K562 (cell line): ENCODE measurements around the gene SPATA33. TPM values are rescaled to one million over a fixed set of nuclear protein-coding genes. Genes with fewer than 3 reads are reported as not detected.

Experiments used
- CREB5 ChIP-seq: fragments of 250-450 bp; sonication (Bioruptor Pico); IDR thresholded peaks from 2 replicates; pipeline ENCODE4 v1.5.0; 2020; ENCODE audit warnings: mild to moderate bottlenecking
- ETS2 ChIP-seq: IDR thresholded peaks from 2 replicates; pipeline ENCODE4 v1.6.1; 2016; ENCODE audit warnings: borderline replicate concordance, missing genetic modification characterization, mild to moderate bottlenecking, moderate library complexity, missing compliant biosample characterization; ENCODE audit not compliant: poor library complexity, severe bottlenecking
- FOSL1 ChIP-seq: fragments of 200-800 bp; sonication (Bioruptor generic); conservative IDR thresholded peaks from 2 replicates; pipeline ENCODE4 v1.6.1; 2016; ENCODE audit warnings: missing genetic modification characterization, missing compliant biosample characterization
- GABPA ChIP-seq: fragments of 200-800 bp; sonication (Bioruptor generic); conservative IDR thresholded peaks from 2 replicates; pipeline ENCODE4 v1.6.1; 2016; ENCODE audit warnings: low read depth, missing genetic modification characterization, missing compliant biosample characterization
- HDAC2 ChIP-seq: fragments of 450-650 bp; IDR thresholded peaks from 2 replicates; pipeline ENCODE4 v1.6.1; 2016; ENCODE audit warnings: mild to moderate bottlenecking
- HDAC6 ChIP-seq: IDR thresholded peaks from 2 replicates; pipeline ENCODE4 v1.6.1; 2012; ENCODE audit warnings: low read depth, mild to moderate bottlenecking, control low read depth, inconsistent platforms, low read length, moderate library complexity
- HMGXB4 ChIP-seq: sonication (generic); formaldehyde crosslinking; IDR thresholded peaks from 2 replicates; pipeline ENCODE4 v1.8.1; 2023; ENCODE audit warnings: mild to moderate bottlenecking, missing genetic modification reagents
- LCOR ChIP-seq: sonication (generic); formaldehyde crosslinking; IDR thresholded peaks from 2 replicates; pipeline ENCODE4 v1.8.0; 2022; ENCODE audit warnings: mild to moderate bottlenecking, missing genetic modification reagents
- NBN ChIP-seq: fragments of 450-650 bp; IDR thresholded peaks from 2 replicates; pipeline ENCODE4 v1.6.1; 2016; ENCODE audit warnings: low read depth, mild to moderate bottlenecking
- NR3C1 ChIP-seq: sonication (generic); formaldehyde crosslinking; IDR thresholded peaks from 2 replicates; pipeline ENCODE4 v1.8.1; 2022; ENCODE audit warnings: missing genetic modification reagents
- PHF8 ChIP-seq: fragments of 200-600 bp; sonication (generic); IDR thresholded peaks from 2 replicates; pipeline ENCODE4 v1.6.1; 2012; ENCODE audit warnings: mixed run types, mild to moderate bottlenecking, inconsistent platforms, low read length, moderate library complexity, borderline replicate concordance
- POLR2H ChIP-seq: IDR thresholded peaks from 2 replicates; pipeline ENCODE4 v1.6.1; 2016; ENCODE audit warnings: missing genetic modification characterization, low read depth, mild to moderate bottlenecking, control low read depth, missing compliant biosample characterization, moderate library complexity
- RBBP5 ChIP-seq: fragments of 200-600 bp; sonication (generic); IDR thresholded peaks from 2 replicates; pipeline ENCODE4 v1.6.1; 2012; ENCODE audit warnings: borderline replicate concordance, mild to moderate bottlenecking, low read length, control low read depth, inconsistent platforms; ENCODE audit not compliant: insufficient read depth, poor library complexity, severe bottlenecking
- SRSF1 ChIP-seq: fragments of 200-400 bp; formaldehyde crosslinking; IDR thresholded peaks from 2 replicates; pipeline ENCODE4 v1.6.1; 2017; ENCODE audit warnings: mild to moderate bottlenecking, low read depth, low read length, moderate library complexity
- VEZF1 ChIP-seq: fragments of 200-800 bp; sonication (Bioruptor generic); IDR thresholded peaks from 2 replicates; pipeline ENCODE4 v1.6.1; 2017; ENCODE audit warnings: missing genetic modification characterization, missing compliant biosample characterization
- ZBTB1 ChIP-seq: sonication (generic); formaldehyde crosslinking; IDR thresholded peaks from 2 replicates; pipeline ENCODE4 v1.8.1; 2023; ENCODE audit warnings: missing genetic modification reagents, low read depth, mild to moderate bottlenecking, borderline replicate concordance
- ZHX1 ChIP-seq: fragments of 150-350 bp; conservative IDR thresholded peaks from 2 replicates; pipeline ENCODE4 v1.6.1; 2014; ENCODE audit warnings: low read length
- ZNF175 ChIP-seq: fragments of 200-800 bp; sonication (Bioruptor generic); IDR thresholded peaks from 2 replicates; pipeline ENCODE4 v1.6.1; 2016; ENCODE audit warnings: low read depth, mild to moderate bottlenecking, missing genetic modification characterization, missing compliant biosample characterization
- ZNF717 ChIP-seq: fragments of 250-450 bp; sonication (Bioruptor Pico); IDR thresholded peaks from 2 replicates; pipeline ENCODE4 v1.5.0; 2021
- polyA plus RNA-seq, 8 experiments: library from polyadenylated mRNA; depleted of rRNA in 4 of 8; stranded (reverse) in 5 of 8; unstranded in 3 of 8; fragments of >200 nt; fragmentation: Nextera tagmentation in 2 of 8; fragmentation: Illumina TruSeq in 1 of 8; extraction: Ambion mirVana in 2 of 8; extraction: Trizol in 1 of 8; gene quantifications; 2 replicates each; pipeline versions ENCODE4 v1.2.1 to v1.2.3, GENCODE V29; 2011 to 2014; ENCODE audit warnings: inconsistent platforms in 1 of 8, missing spikeins in 1 of 8
- total RNA-seq, 7 experiments: library from RNA; depleted of rRNA in 6 of 7; stranded (reverse); fragments of >200 nt in 6 of 7; fragmentation: Illumina TruSeq in 2 of 7; extraction: Trizol in 2 of 7; gene quantifications; 2 replicates each; pipeline versions ENCODE4 v1.2.1 to v1.2.3, GENCODE V29; 2011 to 2021; ENCODE audit warnings: low replicate concordance in 1 of 7

SPATA33 gene
- total and polyA plus RNA-seq, 9 of the 15 experiments (the other 6 are each of a cell fraction or from before 2014, with no cell fraction given) = 4.0 to 20.0 (median 11.8) TPM

- TF ChIP-seq VEZF1 = peak; percentile 69
- TF ChIP-seq GABPA (tag) = peak; percentile 81
- no peak; the same call in 1 of the 2 replicates for TF ChIP-seq ZBTB1
- TF ChIP-seq RBBP5 = no peak
- TF ChIP-seq NR3C1 (CRISPR knock-in tag) = no peak
- no peak; the same call in 1 of the 2 replicates for TF ChIP-seq NBN
- TF ChIP-seq CREB5 = no peak
- no peak for TF ChIP-seq HDAC6
- TF ChIP-seq LCOR (CRISPR knock-in tag) = peak; percentile 68; the same call in 1 of the 2 replicates
- TF ChIP-seq ZNF717 (CRISPR knock-in tag) = no peak
- no peak for TF ChIP-seq HMGXB4 (CRISPR knock-in tag)
- no peak for TF ChIP-seq FOSL1 (tag)
- peak; percentile 66; the same call in 1 of the 2 replicates for TF ChIP-seq PHF8
- no peak for TF ChIP-seq SRSF1
- no peak for TF ChIP-seq ZNF175
- TF ChIP-seq HDAC2 = peak; percentile 50; the same call in 1 of the 2 replicates
- no peak for TF ChIP-seq ETS2 (tag)
- TF ChIP-seq ZHX1 = no peak
- TF ChIP-seq POLR2H (tag) = no peak
Observed at GRCh38 chr16:89701425-89702406, 44.1 kb downstream of the SPATA33 start, which contains the start of gene SPATA2L (continued).
